GM21619 (cell line): ENCODE data around the gene UHMK1.
"Not testable (repeated sequence)": the region's sequence is repeated elsewhere in the genome, so short reads cannot be mapped to it uniquely, and the experiment has no call there.

ENCODE experiments used
- ATAC-seq: cut with Tn5 transposase; IDR thresholded peaks from one replicate; pipeline ENCODE4 v1.9.1; 2021; ENCODE audit not compliant: unreplicated experiment

UHMK1 gene

GRCh38 chr1:162497723-162498495 lies at the start of gene UHMK1:
Gene UHMK1, plus strand, starts transcription at chr1:162497818. Its CDS starts 183 bp downstream, at chr1:162498001.
- peak; percentile 97 for ATAC-seq

GRCh38 chr1:162454361-162454760 lies 43.3 kb upstream of the UHMK1 start:
- ATAC-seq, result not testable (repeated sequence)

- ATAC-seq, result no peak
These were observed 41.3 kb upstream of the UHMK1 start for GRCh38 chr1:162456323-162456722.

- ATAC-seq, result no peak
These were observed 39.4 kb upstream of the UHMK1 start for GRCh38 chr1:162458236-162458635.

GRCh38 chr1:162462425-162462824 lies 35.2 kb upstream of the UHMK1 start:
- ATAC-seq, result not testable (repeated sequence)

GRCh38 chr1:162463021-162463420 lies 34.6 kb upstream of the UHMK1 start:
- ATAC-seq, result no peak

- ATAC-seq, result no peak
These were observed 30.8 kb upstream of the UHMK1 start for GRCh38 chr1:162466797-162467196.

- ATAC-seq, result no peak
These were observed 27.4 kb upstream of the UHMK1 start for GRCh38 chr1:162470216-162470615.

GRCh38 chr1:162471290-162471853 lies 26.2 kb upstream of the UHMK1 start:
- no peak for ATAC-seq

- ATAC-seq, result no peak
These were observed 22.5 kb upstream of the UHMK1 start for GRCh38 chr1:162475089-162475488.

GRCh38 chr1:162475539-162476185 lies 22.0 kb upstream of the UHMK1 start:
- ATAC-seq, result no peak

GRCh38 chr1:162476620-162477019 lies 21.0 kb upstream of the UHMK1 start:
- ATAC-seq, result no peak

GRCh38 chr1:162485236-162485635 lies 12.4 kb upstream of the UHMK1 start:
- ATAC-seq, result no peak

GRCh38 chr1:162487241-162487640 lies 10.4 kb upstream of the UHMK1 start:
- ATAC-seq, result no peak

GRCh38 chr1:162488219-162488618 lies 9.4 kb upstream of the UHMK1 start:
- ATAC-seq, result no peak

GRCh38 chr1:162495531-162496233 lies 1.9 kb upstream of the UHMK1 start:
- not testable (repeated sequence) for ATAC-seq

- no peak for ATAC-seq
These were observed 405 bp upstream of the UHMK1 start for GRCh38 chr1:162497104-162497722.

- ATAC-seq, result peak; percentile 7
These were observed 835 bp downstream of the UHMK1 start for GRCh38 chr1:162498496-162498810.

GRCh38 chr1:162500805-162501204 lies 3.2 kb downstream of the UHMK1 start:
- ATAC-seq, result no peak

- ATAC-seq, result no peak
These were observed 4.5 kb downstream of the UHMK1 start for GRCh38 chr1:162502077-162502476.

- no peak for ATAC-seq
These were observed 5.3 kb downstream of the UHMK1 start for GRCh38 chr1:162502928-162503327.
